WTC11 (cell line): ENCODE results near the gene RRP1B. TPM values are rescaled to one million over a fixed set of nuclear protein-coding genes. Genes with fewer than 3 reads are reported as not detected.

ENCODE experiments used
- ATAC-seq: fragments of 200-7000 bp; cut with Tn5 transposase; 2 replicates; pipeline ENCODE4 v1.10.0; 2021; ENCODE audit warnings: mild to moderate bottlenecking, moderate library complexity
- CTCF ChIA-PET: fragments of 300-600 bp; sonication (Branson Sonifier 250); formaldehyde crosslinking; loops from one replicate; lab custom pipeline; 2021; ENCODE audit warnings: antibody characterized with exemption; lab: Charles Lee
- POLR2A ChIA-PET: fragments of 350-600 bp; sonication (Branson Sonifier 250); formaldehyde crosslinking; loops from one replicate; lab custom pipeline; 2021; ENCODE audit warnings: antibody characterized with exemption; lab: Charles Lee
- DNase-seq: peaks from one replicate; pipeline ENCODE4 v3.0.0; 2021; ENCODE audit warnings: low spot score
- H3K27ac Mint-ChIP-seq: 2 replicates; pipeline ENCODE4 v1.8.0; 2021; ENCODE audit warnings: mixed read lengths
- H3K27me3 Mint-ChIP-seq: 2 replicates; pipeline ENCODE4 v1.8.0; 2021; ENCODE audit warnings: low read depth, mild to moderate bottlenecking, moderate library complexity, mixed read lengths
- H3K36me3 Mint-ChIP-seq: 2 replicates; pipeline ENCODE4 v1.8.0; 2021; ENCODE audit warnings: mixed read lengths
- H3K4me1 Mint-ChIP-seq: 2 replicates; pipeline ENCODE4 v1.8.0; 2022; ENCODE audit warnings: mixed read lengths
- H3K4me3 Mint-ChIP-seq: 2 replicates; pipeline ENCODE4 v1.8.0; 2021; ENCODE audit warnings: mild to moderate bottlenecking, moderate library complexity, mixed read lengths
- H3K9me3 Mint-ChIP-seq: 2 replicates; pipeline ENCODE4 v1.8.0; 2021; ENCODE audit warnings: mixed read lengths
- AFF4 ChIP-seq: sonication (generic); formaldehyde crosslinking; IDR thresholded peaks from 2 replicates; pipeline ENCODE4 v1.8.1; 2023; ENCODE audit warnings: mild to moderate bottlenecking, missing genetic modification reagents, borderline replicate concordance
- AR ChIP-seq: fragments of 250-450 bp; sonication (Bioruptor Pico); IDR thresholded peaks from 2 replicates; pipeline ENCODE4 v1.9.0; 2021; ENCODE audit warnings: mild to moderate bottlenecking
- ATF2 ChIP-seq: sonication (generic); formaldehyde crosslinking; IDR thresholded peaks from 2 replicates; pipeline ENCODE4 v1.8.1; 2022; ENCODE audit warnings: low read depth, missing genetic modification reagents, borderline replicate concordance
- CREM ChIP-seq: sonication (generic); formaldehyde crosslinking; IDR thresholded peaks from 2 replicates; pipeline ENCODE4 v1.8.1; 2022; ENCODE audit warnings: mild to moderate bottlenecking, missing genetic modification reagents, moderate library complexity
- FOXJ3 ChIP-seq: sonication (generic); formaldehyde crosslinking; IDR thresholded peaks from 2 replicates; pipeline ENCODE4 v1.9.0; 2021; ENCODE audit warnings: missing genetic modification reagents, mild to moderate bottlenecking, borderline replicate concordance
- IRF1 ChIP-seq: sonication (generic); formaldehyde crosslinking; IDR thresholded peaks from 2 replicates; pipeline ENCODE4 v1.8.0; 2023; ENCODE audit warnings: missing genetic modification reagents
- IRF2 ChIP-seq: sonication (generic); formaldehyde crosslinking; IDR thresholded peaks from 2 replicates; pipeline ENCODE4 v1.8.0; 2022; ENCODE audit warnings: low read depth, missing genetic modification reagents, borderline replicate concordance
- NFE2L1 ChIP-seq: sonication (generic); formaldehyde crosslinking; IDR thresholded peaks from 2 replicates; pipeline ENCODE4 v1.8.1; 2023; ENCODE audit warnings: missing genetic modification reagents
- OVOL2 ChIP-seq: fragments of 250-450 bp; sonication (Bioruptor Pico); IDR thresholded peaks from 2 replicates; pipeline ENCODE4 v1.9.0; 2021; ENCODE audit warnings: mild to moderate bottlenecking, borderline replicate concordance
- PRDM15 ChIP-seq: sonication (generic); formaldehyde crosslinking; IDR thresholded peaks from 2 replicates; pipeline ENCODE4 v1.8.0; 2022; ENCODE audit warnings: missing genetic modification reagents
- SMAD3 ChIP-seq: sonication (generic); formaldehyde crosslinking; IDR thresholded peaks from 2 replicates; pipeline ENCODE4 v1.8.0; 2022; ENCODE audit warnings: missing genetic modification reagents, mild to moderate bottlenecking, borderline replicate concordance
- TEAD1 ChIP-seq: sonication (generic); formaldehyde crosslinking; IDR thresholded peaks from 2 replicates; pipeline ENCODE4 v1.8.0; 2022; ENCODE audit warnings: mild to moderate bottlenecking, missing genetic modification reagents
- TP53 ChIP-seq: sonication (generic); formaldehyde crosslinking; IDR thresholded peaks from 2 replicates; pipeline ENCODE4 v1.8.1; 2023; ENCODE audit warnings: mild to moderate bottlenecking, missing genetic modification reagents
- ZMAT4 ChIP-seq: fragments of 250-450 bp; sonication (Bioruptor Pico); IDR thresholded peaks from 2 replicates; pipeline ENCODE4 v1.9.0; 2021; ENCODE audit warnings: mild to moderate bottlenecking
- total RNA-seq: library from RNA; stranded (reverse); gene quantifications from 3 replicates; pipeline ENCODE4 v1.2.3, GENCODE V29; 2021

The RRP1B gene
- total RNA-seq, 1 experiment from 2014 or later, result 74.9 TPM

- TF ChIP-seq OVOL2 (CRISPR knock-in tag) (no peak), TEAD1 (CRISPR knock-in tag) (no peak), NFE2L1 (CRISPR knock-in tag) (no peak)
Measured at GRCh38 chr21:43739621-43740435, 80.5 kb downstream of the RRP1B start (continued).

GRCh38 chr21:43740497-43741156 is 81.3 kb downstream of the RRP1B start:
- POLR2A ChIA-PET, result interaction anchor here (0.7 to 1.8 kb wide), 4 partner anchors 12 to 49 kb away, joined by 3 to 6 read pairs (median 4); partner anchors contain the start of gene RRP1
- CTCF ChIA-PET, result interaction anchor here (0.7 to 2.3 kb wide), 5 partner anchors 10 to 49 kb away, joined by 3 to 44 read pairs (median 4); no protein-coding TSS in a partner anchor
- peak overlapping the region; percentile 14 for H3K4me3 Mint-ChIP-seq
- H3K27me3 Mint-ChIP-seq, result no peaks in the 10 kb centered on the region
- no peak for TF ChIP-seq OVOL2 (CRISPR knock-in tag)
- no peak for TF ChIP-seq AR (CRISPR knock-in tag)
- no peak for TF ChIP-seq PRDM15 (CRISPR knock-in tag)
- no peak for TF ChIP-seq IRF1
- no peak for TF ChIP-seq ATF2 (CRISPR knock-in tag)
- no peak for TF ChIP-seq FOXJ3 (CRISPR knock-in tag)
- H3K27ac Mint-ChIP-seq, result peak overlapping the region; percentile 78
- peaks cover 16% of the 10 kb centered on the region for H3K36me3 Mint-ChIP-seq
- H3K9me3 Mint-ChIP-seq, result no peaks in the 10 kb centered on the region
- peak; percentile 73 for ATAC-seq
- peak; percentile 63 for DNase-seq
- peaks cover 16% of the 10 kb centered on the region for H3K4me1 Mint-ChIP-seq

- CTCF ChIA-PET, result interaction anchor here (0.8 to 2.3 kb wide), 4 partner anchors 11 to 47 kb away, joined by 3 to 44 read pairs (median 4); no protein-coding TSS in a partner anchor
- TF ChIP-seq SMAD3 (CRISPR knock-in tag), result no peak
- no peak for TF ChIP-seq TP53 (CRISPR knock-in tag)
- no peak for TF ChIP-seq AFF4
- no peak for TF ChIP-seq IRF2 (CRISPR knock-in tag)
- no peak for TF ChIP-seq ZMAT4
- no peak for TF ChIP-seq CREM (CRISPR knock-in tag)
Measured at GRCh38 chr21:43741423-43742096, 82.2 kb downstream of the RRP1B start.

More at GRCh38 chr21:43741423-43742096, 82.2 kb downstream of the RRP1B start:
- Mint-ChIP-seq H3K9me3 (no peaks in the 10 kb centered on the region), H3K27ac (peak overlapping the region; percentile 36; the same call in 1 of the 2 replicates), H3K4me1 (peaks cover 16% of the 10 kb centered on the region), H3K36me3 (peaks cover 20% of the 10 kb centered on the region), H3K27me3 (no peaks in the 10 kb centered on the region), H3K4me3 (peak overlapping the region; percentile 20; the same call in 1 of the 2 replicates)
- POLR2A ChIA-PET, result interaction anchor here (0.9 to 1.8 kb wide), 3 partner anchors 13 to 32 kb away, joined by 3 to 6 read pairs (median 4); no protein-coding TSS in a partner anchor
- no peak for DNase-seq
- no peak for ATAC-seq
